ENCODE data around the gene NUTM1.

GRCh38 chr15:34301058-34301457, 42.1 kb upstream of the NUTM1 start:
- no peak for TF ChIP-seq CTCF (IDR thresholded peaks at IDR 0.05)
- no peak for TF ChIP-seq POLR2A (IDR thresholded peaks at IDR 0.05; ENCODE audit: low read depth)

Measured in esophagus muscularis mucosa (tissue), 3 donors.